ENCODE measurements around the gene PHYH.
A peak's percentile ranks its signal among the peaks of the same experiment; 100 is the strongest.
"Not testable (repeated sequence)": the region's sequence is repeated elsewhere in the genome, so short reads cannot be mapped to it uniquely, and the experiment has no call there.

PHYH gene

DNA sequence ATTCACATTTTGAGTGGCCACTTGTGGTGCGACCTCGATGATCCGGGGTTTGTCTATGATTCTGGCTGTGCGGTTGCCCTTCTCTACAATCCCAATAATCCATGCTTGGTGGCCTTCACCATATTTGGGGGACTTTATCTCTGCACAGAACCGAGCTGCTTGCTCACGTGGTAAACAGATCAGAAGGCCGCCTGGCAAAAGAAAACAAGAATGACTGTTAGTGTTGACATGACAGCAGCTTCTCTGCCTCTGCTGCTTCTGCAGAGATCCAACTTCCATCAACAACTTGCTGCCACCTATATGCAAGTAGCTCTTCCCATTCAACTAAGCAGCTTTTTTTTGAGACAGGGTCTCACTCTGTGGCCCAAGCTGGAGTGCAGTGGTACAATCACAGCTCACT lies 19.3 kb upstream of the PHYH start:
- no peak for DNase-seq

DNA sequence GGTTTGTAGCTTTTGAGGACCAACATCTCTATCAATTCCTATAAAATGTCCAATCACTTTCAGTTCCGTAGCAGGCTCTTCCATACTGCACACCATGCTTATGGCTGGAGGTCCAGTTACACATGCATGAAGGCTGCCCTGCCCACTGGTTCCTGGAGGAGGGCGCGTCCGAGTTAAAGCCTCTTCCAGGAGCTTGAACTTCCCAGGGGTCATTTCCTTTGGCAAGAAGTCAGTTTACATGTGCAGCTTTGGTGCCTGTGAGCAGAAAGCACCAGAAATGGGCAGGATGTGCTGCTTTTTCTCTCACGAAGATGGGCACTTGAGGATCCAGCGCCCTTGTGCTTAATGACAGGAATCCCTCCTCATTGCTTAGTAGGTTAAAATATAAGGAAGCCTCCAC lies 17.6 kb upstream of the PHYH start:
- DNase-seq = no peak

DNA sequence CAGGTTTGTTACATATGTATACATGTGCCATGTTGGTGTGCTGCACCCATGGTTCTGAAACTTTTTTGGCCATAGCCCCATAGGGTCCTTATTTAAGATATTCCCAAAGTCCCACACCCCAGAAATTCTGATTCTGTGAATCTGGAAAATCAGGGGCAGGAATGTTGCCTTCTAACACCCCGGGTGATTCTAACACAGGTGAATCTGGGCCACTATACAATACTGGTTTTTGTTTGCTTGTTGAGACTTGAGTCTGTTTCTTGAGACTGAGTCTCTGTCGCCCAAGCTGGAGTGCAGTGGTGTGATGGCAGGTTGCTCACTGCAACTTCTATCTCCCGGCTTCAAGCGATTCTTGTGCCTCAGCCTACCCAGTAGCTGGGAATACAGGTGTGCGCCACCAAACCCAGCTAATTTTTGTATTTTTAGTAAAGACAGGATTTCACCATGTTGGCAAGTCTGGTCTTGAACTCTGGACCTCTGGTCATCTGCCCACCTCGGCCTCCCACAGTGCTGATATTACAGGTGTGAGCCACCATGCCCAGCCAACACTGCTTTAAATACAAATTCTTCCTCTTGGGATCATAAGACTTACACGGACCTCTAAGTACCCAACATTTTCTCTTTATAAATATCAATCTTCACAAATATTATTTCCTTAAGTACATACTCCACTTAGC lies 16.9 kb upstream of the PHYH start:
- no peak for DNase-seq

DNA sequence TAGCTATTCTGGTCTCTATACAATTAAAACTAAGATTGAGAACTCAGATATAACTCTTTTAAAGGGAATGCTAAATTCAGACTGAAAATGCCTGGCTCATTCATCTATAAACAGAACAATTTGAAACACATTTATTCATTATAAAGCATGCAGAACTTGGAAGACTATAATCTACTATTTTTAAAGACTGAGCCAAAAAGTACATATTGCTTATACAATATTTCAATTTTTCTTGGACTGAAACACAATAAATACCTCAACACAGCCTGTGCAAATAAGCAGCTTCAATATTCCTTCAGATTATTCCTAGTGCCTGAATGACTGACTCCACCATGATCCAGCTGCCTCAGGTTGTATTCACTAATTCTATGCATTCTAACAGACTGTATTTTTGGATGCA lies 15.5 kb upstream of the PHYH start:
- DNase-seq = no peak

DNA sequence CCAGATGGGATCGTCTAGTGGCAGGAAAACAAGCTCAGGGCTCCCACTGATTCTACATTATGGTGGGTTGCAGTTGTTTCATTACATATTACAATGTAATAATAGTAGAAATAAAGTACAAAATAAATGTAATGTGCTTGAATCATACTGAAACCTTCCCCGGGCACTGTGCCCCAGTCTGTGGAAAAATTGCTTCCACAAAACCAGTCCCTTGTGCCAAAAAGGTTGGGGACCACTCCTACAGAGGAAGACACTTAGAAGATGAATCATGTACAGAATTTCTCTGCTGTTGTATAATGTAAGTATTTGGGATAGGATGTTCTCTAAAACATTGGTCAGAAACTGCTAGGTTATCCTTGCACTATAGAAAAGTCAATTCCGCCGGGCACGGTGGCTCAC lies 11.3 kb upstream of the PHYH start:
- no peak for DNase-seq

DNA sequence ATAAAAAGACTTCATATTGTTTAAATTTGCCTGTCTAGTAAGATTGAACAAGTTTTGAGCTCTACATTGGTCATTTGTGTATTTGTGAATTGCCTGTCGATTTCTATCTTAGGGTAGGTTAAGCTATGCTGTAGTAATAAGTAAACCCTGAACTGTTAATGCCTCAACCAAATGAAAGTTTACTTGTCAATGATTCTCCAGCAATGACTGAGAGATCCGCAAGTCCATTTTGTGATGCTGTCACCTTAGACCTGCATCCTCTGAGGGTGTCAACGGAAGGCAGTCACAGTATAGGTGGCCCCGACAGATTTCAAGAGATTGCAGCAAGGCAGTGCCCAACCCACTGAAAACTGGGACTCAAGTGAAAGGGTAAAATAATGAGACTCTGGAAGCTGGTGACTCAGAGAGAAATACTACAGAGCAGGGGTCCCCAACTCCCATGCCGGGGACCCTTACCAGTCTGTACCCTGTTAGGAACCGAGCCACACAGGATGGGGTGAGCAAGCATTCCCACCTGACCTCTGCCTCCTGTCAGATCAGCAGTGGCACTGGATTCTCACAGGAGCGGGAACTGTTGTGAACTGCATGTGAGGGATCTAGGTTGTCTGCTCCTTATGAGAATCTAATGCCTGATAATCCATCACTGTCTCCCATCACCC lies 10.8 kb upstream of the PHYH start:
- no peak for DNase-seq

DNA sequence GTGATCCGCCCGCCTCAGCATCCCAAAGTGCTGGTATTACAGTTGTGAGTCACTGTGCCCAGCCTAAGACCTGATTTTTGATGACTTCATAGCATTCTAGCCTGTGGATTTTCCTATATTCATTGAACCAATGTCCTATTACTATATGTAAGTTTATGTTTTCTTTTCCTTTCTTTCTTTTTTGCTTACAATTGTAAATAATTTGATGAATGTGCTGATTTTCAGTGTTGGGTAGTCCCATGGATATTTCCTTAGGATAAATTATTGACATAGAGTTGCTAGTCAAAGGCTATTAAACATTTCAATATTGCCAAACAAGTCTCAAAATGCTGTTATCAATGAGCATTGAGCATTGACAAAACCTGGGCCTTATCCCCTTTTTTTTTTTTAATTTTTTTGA lies 9.9 kb upstream of the PHYH start:
- no peak for DNase-seq

DNA sequence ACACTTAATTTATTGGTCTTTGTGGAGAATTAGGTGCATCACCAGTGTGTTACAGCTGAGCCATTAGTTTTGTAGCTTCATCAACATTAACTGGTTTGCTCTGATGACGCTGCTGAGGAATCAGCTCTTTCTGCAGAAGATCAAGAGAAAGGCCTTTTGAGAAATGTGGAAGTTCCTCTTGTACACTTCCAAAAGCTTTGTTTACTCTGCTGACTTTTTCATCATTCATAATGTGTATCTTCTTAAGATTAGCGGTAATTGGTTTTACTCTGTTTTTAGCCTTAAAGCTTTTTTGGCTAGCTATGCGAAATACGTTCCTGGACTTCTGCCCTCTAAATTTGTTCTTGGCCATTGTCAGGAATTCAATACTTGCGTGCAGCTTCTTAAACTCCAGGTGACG lies 8.2 kb upstream of the PHYH start:
- no peak for DNase-seq

DNA sequence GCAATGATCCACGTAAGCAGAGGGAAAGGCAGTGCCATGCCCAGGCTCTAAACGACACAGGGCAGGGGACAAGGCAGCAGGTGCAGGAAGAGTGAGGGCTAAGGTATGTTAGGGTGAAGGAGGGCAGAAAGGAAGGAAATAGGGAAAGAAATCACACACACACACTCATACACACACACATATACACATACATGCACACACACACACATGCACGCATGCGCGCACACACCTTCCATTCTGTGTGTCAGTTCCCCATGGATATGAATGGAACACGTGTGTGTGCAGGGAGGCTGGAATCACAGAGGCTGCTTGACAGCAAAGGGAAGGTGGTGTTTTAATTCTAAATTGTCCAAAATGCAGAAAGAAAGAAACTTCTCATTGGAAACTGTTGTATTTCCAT lies 6.2 kb upstream of the PHYH start:
- no peak for DNase-seq

DNA sequence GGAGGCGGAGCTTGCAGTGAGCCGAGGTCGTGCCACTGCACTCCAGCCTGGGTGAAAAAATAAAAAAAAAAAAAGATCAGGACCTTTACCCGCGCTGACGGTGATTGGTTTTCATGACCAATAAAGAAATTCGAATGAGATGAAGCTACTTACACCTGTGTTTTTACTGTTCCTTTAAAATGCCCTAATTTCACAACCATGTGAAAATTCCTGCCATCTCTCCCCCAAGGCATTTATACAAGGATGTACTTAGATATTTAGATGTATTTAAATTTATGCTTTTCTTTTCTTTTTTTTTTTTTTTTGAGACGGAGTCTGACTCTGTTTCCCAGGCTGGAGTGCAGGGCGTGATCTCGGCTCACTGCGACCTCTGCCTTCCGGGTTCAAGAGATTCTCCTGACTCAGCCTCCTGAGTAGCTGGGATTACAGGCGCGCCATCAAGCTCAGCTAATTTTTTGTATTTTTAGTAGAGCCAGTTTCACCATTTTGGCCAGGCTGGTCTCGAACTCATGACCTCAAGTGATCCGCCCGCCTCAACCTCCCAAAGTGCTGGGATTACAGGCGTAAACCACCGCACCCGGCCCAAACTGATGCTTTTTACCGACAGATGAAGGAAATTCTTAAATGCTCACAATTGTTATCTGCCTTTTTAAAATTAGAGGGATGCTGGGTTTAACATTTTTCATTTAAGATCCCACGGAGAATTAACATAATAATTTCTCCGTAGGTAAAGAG lies 3.1 kb upstream of the PHYH start:
- no peak for DNase-seq

DNA sequence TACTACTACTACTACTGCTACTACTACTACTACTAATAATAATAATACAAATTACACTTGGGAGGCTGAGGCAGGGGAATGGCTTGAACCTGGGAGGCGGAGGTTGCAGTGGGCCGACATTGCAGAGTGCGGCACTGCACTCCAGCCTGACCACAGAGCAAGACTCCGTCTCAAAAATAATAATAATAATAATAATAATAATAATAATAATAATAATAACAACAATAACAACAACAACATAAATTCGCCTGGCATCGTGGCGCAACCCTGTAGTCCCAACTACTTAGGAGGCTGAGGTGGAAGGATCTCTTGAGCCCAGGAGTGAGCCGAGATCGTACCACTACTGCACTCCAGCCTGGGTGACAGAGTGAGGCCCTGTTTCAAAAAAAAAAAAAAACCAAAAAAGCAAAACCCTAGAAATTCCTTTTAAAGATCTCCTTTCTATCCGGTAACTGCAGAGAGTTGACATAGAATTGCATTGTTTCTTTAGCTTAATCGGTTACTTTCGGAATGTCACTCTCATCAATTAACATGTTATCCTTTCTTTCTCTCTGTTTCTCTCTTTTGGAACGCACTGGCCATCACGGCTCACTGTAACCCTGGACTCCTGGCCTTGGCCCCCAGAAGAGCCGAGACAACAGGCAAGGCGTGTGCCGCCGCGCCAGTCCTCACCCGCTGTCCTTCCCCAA lies 972 bp downstream of the PHYH start:
- DNase-seq = no peak

DNA sequence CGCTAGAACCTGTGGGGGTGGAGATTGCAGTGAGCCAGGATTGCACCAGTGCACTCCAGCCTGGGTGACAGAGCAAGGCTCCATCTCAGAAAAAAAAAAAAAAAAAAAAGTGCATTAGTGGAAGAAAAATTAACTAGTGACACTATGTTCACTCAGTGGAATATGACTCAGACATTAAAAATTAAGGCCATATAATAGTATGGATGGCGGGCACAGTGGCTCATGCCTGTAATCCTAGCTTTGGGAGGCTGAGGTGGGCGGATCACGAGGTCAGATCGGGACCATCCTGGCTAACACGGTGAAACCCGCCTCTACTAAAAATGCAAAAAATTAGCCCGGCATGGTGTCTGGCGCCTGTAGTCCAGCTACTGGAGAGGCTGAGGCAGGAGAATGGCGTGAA lies 3.4 kb downstream of the PHYH start:
- no peak for DNase-seq

DNA sequence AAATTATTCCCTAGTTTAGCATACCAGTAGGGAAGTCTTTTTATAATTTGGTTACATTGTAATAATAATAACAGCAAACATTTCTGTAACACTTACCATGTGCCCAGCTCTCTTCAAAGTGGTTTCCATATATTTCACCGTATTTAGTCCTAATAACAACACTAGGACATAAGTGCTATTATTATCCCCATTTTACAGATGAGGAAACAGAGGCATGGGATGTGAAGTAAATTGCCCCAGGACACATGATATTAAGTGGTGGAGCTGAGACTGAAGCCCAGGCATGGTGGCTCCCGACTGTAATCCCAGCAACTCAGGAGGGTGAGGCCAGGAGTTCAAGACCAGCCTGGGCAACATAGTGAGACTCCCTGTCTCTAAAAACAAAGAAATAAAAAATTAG lies 5.1 kb downstream of the PHYH start:
- DNase-seq = no peak

DNA sequence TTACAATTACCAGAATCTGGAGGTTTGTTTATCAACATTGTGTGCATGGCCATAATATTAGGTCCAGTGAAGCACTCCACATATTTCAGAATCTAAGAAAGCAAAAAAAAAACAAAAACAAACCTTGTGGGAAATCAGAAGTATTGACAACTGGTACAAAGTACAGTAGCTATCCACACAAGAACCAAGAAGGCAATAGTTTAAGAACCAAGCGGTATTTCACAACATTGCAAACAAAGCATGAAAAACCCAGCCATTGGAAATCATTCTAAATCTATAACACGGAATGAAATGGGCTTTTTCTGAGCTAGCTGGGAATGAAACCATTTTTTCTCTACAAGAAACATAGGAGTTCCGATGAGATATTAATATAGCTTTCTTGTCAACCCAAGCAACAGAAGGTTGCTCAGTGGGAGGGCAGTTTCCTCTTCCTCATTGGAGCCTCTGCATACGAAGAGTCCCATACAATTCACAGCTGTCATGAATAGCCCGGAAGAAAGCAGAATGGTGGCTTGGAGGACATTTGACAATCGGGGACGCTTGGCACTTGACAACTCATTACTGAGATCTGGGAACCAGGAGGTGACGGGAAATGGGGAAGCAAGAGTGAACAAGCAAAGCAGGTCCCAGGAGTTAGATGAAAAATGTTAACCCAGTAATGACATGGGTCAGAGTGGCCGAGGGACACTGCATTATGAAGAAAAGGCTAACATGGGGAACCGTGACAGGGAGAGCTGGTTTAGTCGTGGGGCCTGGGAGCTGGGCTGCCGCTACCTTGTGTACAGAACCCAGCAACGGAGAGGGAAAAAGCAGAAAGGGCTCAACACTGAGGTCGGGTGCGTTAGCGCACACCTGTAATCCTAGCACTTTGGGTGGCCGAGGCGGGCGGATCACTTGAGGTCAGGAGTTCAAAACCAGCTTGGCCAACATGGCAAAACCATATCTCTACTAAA lies 7.8 kb downstream of the PHYH start:
- DNase-seq = no peak

DNA sequence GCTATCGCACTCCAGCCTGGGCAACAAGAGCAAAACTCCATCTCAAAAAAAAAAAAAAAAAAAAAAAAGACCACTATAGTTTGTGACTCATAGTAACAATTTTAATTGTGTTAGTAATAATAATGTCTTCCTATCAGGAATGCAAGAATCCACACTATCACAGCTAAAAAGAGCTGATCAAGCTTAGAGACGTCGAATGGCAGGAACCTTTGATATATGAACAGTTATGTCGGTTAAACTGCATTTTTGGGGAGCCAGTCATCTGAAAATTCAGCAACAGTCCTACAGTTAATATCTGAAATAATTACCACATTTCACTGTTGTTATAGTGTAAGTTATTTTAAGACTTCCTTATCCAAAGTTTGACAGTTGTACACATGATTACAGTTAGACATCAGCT lies 8.8 kb downstream of the PHYH start:
- no peak for DNase-seq

DNA sequence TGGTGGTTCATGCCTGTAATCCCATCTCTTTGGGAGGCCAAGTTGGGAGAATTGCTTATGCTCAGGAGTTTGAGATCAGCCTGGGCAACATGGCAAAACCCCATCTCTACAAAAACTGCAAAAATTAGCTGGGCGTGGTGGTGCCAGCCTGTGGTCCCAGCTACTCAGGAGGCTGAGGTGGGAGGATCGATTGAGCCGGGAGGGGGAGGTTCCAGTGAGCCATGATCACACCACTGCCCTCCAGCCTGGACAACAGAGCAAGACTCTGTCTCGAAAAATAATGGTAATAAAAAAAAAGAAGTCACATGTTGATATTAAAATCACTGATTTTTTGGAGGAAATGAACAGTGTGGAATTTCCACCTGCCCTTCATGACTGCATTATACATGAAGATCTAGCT lies 15.8 kb downstream of the PHYH start:
- no peak for DNase-seq

DNA sequence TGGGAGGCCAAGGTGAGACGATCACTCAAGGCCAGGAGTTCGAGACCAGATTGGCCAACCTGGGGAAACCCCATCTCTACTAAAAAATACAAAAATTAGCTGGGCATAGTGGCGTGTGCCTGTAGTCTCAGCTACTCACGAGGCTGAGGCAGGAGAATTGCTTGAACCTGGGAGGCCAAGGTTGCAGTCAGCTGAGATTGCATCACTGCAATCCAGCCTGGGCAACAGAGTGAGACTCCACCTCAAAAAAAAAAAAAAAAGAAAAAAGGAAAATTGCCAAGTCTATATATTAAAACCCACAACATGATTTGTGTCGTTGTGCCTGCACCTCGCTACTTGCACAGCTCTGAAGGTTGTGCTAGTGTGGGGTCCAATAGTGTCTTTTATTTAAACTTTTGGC lies 17.5 kb downstream of the PHYH start:
- not testable (repeated sequence) for DNase-seq

DNA sequence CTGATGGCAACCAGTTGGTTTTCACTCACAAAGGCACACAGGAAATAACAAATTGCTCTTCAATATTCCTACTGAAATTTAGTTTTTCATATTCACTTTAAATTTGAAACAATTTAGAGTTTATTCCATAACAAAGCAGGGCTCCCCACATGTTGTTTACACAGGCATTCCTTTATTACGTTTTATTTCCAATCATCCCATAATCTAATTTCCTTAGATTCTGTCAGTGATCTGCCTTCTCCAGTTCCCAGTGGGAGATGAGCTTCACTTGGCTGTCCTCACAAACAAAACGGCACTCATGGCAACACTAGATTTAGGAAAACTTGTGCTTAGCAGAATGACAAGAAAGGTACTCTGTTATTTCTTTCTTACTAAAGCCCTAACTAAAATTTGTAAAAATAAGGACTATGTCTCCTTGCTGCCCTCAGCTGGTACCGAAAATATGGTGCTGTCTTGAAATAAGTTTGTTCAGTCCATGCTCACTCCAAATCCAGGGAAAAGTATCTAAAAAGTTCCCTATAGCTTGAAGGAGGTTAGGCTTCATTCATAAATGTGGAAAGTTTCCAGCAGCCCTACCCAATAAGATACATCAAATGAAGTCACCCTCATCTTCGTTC lies 23.0 kb downstream of the PHYH start:
- no peak for DNase-seq

DNA sequence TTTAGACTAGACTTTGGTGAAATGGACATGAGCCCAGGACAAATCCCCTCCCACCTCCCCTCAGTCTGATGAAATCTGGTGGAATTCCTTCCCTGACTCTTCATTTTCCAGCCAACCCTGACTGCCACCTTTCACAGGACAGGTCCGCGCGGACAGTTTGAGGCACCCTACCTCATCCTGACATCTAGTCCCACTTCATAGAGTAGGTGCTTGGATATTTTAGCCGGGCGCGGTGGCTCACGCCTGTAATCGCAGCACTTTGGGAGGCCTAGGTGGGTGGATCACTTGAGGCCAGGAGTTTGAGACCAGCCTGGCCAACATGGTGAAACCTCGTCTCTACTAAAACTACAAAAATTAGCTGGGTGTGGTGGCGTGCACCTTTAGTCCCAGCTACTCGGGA lies 23.7 kb downstream of the PHYH start:
- DNase-seq = not testable (repeated sequence)

DNA sequence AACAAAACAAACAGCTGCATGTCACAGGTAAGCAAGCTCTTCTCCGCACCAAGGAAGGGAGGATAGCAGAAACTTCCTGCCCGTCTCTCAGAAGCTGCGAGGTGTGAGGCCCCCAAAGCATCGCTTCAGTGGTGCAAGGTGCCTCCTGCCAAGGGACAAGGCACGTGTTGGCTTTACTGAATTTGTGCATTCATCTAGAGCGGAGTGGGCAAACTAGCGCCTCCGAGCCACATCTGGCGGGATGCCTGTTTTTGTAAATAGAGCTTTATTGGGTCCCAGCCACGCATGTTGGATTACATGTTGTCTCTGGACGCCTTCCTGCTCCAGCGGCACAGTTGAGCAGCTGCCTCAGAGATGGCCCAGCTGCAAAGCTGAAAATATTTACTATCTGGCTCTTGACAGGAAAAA lies 27.7 kb downstream of the PHYH start:
- no peak for DNase-seq

DNA sequence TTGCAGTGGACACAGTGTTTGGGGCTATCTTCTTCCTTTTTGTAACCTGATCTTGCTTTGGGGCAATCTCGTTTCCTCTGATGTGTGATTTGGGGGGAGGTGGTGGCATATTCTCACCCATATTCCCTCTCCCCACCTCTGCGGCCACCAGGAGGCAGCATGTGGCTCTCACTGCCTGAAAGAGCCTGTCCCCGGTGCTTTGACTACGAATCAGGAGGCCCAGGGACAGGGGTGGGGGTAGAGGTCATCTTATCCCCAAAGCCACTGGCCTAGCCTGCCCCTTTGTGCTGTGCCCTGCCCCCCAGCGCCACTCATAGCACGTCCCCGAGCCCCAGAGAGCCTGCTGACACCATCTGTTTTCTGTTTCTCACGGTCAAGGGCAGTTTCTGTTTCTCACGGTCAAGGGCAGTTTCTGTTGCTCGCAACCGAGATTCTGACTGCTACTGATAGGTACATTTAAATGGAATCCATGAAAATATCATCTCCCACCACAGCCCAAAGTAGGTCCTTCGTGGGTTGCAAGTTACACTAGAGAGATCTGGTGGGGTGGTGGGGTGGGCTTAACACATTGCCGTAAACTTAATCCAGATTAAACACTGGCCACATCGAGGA lies 28.2 kb downstream of the PHYH start:
- DNase-seq = peak in 2 of 4 experiments; percentile 15 to 37
